HepG2 (cell line): ENCODE measurements around the gene NAA15. TPM values are rescaled to one million over a fixed set of nuclear protein-coding genes. Genes with fewer than 3 reads are reported as not detected.
A peak's percentile ranks its signal among the peaks of the same experiment; 100 is the strongest.

Source experiments
- ARNTL ChIP-seq: sonication (generic); formaldehyde crosslinking; IDR thresholded peaks from 2 replicates; pipeline ENCODE4 v1.4.0; 2020; ENCODE audit warnings: mild to moderate bottlenecking, missing genetic modification reagents
- HNRNPL ChIP-seq: fragments of 200-400 bp; formaldehyde crosslinking; IDR thresholded peaks from 2 replicates; pipeline ENCODE4 v1.6.1; 2017; ENCODE audit warnings: mild to moderate bottlenecking, low read depth, low read length
- MTA3 ChIP-seq: sonication (generic); formaldehyde crosslinking; IDR thresholded peaks from 2 replicates; pipeline ENCODE4 v1.4.0; 2020; ENCODE audit warnings: missing genetic modification reagents
- PITX1 ChIP-seq: sonication (generic); formaldehyde crosslinking; IDR thresholded peaks from 2 replicates; pipeline ENCODE4 v1.5.1; 2020; ENCODE audit warnings: mild to moderate bottlenecking, missing genetic modification reagents
- RNF2 ChIP-seq: fragments of 450-650 bp; conservative IDR thresholded peaks from 2 replicates; pipeline ENCODE4 v1.6.1; 2016; ENCODE audit warnings: low read depth
- SALL1 ChIP-seq: sonication (generic); formaldehyde crosslinking; IDR thresholded peaks from 2 replicates; pipeline ENCODE4 v1.8.0; 2022; ENCODE audit warnings: mild to moderate bottlenecking, missing genetic modification reagents
- SCMH1 ChIP-seq: sonication (generic); formaldehyde crosslinking; IDR thresholded peaks from 2 replicates; pipeline ENCODE4 v1.9.0; 2021; ENCODE audit warnings: missing genetic modification reagents, mild to moderate bottlenecking, borderline replicate concordance
- TBP ChIP-seq: sonication (generic); formaldehyde crosslinking; IDR thresholded peaks from 2 replicates; pipeline ENCODE4 v1.5.0; 2020; ENCODE audit warnings: missing genetic modification reagents
- ZFP36L1 ChIP-seq: sonication (generic); formaldehyde crosslinking; IDR thresholded peaks from 2 replicates; pipeline ENCODE4 v1.8.0; 2022; ENCODE audit warnings: mild to moderate bottlenecking, missing genetic modification reagents, moderate library complexity
- ZFP62 ChIP-seq: sonication (generic); formaldehyde crosslinking; IDR thresholded peaks from 2 replicates; pipeline ENCODE4 v1.4.0; 2020; ENCODE audit warnings: missing genetic modification reagents
- ZIK1 ChIP-seq: sonication (generic); formaldehyde crosslinking; IDR thresholded peaks from 2 replicates; pipeline ENCODE4 v1.5.0; 2020; ENCODE audit warnings: mild to moderate bottlenecking, low read depth, missing genetic modification reagents, borderline replicate concordance
- ZNF136 ChIP-seq: sonication (generic); formaldehyde crosslinking; IDR thresholded peaks from 2 replicates; pipeline ENCODE4 v1.8.1; 2022; ENCODE audit warnings: low read depth, mild to moderate bottlenecking, moderate library complexity, missing genetic modification reagents
- ZNF468 ChIP-seq: sonication (generic); formaldehyde crosslinking; IDR thresholded peaks from 2 replicates; pipeline ENCODE4 v1.8.0; 2022; ENCODE audit warnings: mild to moderate bottlenecking, moderate library complexity, missing genetic modification reagents
- ZNF530 ChIP-seq: sonication (generic); formaldehyde crosslinking; IDR thresholded peaks from 2 replicates; pipeline ENCODE4 v1.5.0; 2020; ENCODE audit warnings: low read depth, mild to moderate bottlenecking, missing genetic modification reagents
- ZNF615 ChIP-seq: sonication (generic); formaldehyde crosslinking; IDR thresholded peaks from 2 replicates; pipeline ENCODE4 v1.5.0; 2020; ENCODE audit warnings: mild to moderate bottlenecking, missing genetic modification reagents, borderline replicate concordance
- ZNF7 ChIP-seq: IDR thresholded peaks from 2 replicates; pipeline ENCODE4 v1.6.1; 2016; ENCODE audit warnings: missing biosample characterization, missing genetic modification reagents
- polyA plus RNA-seq, 8 experiments: library from polyadenylated mRNA; depleted of rRNA in 3 of 8; stranded (reverse) in 7 of 8; unstranded in 1 of 8; fragments of >200 nt; fragmentation: Illumina TruSeq in 4 of 8; extraction: Trizol in 4 of 8; gene quantifications; 2 replicates each; pipeline versions ENCODE4 v1.2.1 to v1.2.3, GENCODE V29; 2011 to 2016; ENCODE audit warnings: low read depth in 4 of 8, missing spikeins in 1 of 8, mixed read lengths in 1 of 8; ENCODE audit not compliant: insufficient read depth in 1 of 8
- total RNA-seq, 5 experiments: library from RNA; depleted of rRNA; stranded (reverse); fragments of >200 nt; fragmentation: Illumina TruSeq; extraction: Trizol; gene quantifications; 2 replicates each; pipeline ENCODE4 v1.2.3, GENCODE V29; 2016; ENCODE audit warnings: low read depth in 1 of 5
- TF ChIP-seq, protein P1 (sequence below): sonication (generic); formaldehyde crosslinking; conservative IDR thresholded peaks from 2 replicates; pipeline ENCODE4 v1.4.0; 2020; ENCODE audit warnings: missing genetic modification reagents
- TF ChIP-seq, protein P2 (sequence below): sonication (generic); formaldehyde crosslinking; IDR thresholded peaks from 2 replicates; pipeline ENCODE4 v1.4.0; 2020; ENCODE audit warnings: mild to moderate bottlenecking, missing genetic modification reagents
- TF ChIP-seq, protein P3 (sequence below): sonication (generic); formaldehyde crosslinking; IDR thresholded peaks from 2 replicates; pipeline ENCODE4 v1.4.0; 2020; ENCODE audit warnings: mild to moderate bottlenecking, missing genetic modification reagents
- TF ChIP-seq, protein P4 (sequence below): sonication (generic); formaldehyde crosslinking; IDR thresholded peaks from 2 replicates; pipeline ENCODE4 v1.4.0; 2020; ENCODE audit warnings: missing genetic modification reagents
- TF ChIP-seq, protein P5 (sequence below): sonication (generic); formaldehyde crosslinking; IDR thresholded peaks from 2 replicates; pipeline ENCODE4 v1.5.1; 2020; ENCODE audit warnings: mild to moderate bottlenecking, missing genetic modification reagents, borderline replicate concordance

The NAA15 gene
- total and polyA plus RNA-seq, 2 of the 13 experiments (the other 11 are each of a cell fraction or from before 2014, with no cell fraction given), result 6.2 to 50.2 TPM

DNA sequence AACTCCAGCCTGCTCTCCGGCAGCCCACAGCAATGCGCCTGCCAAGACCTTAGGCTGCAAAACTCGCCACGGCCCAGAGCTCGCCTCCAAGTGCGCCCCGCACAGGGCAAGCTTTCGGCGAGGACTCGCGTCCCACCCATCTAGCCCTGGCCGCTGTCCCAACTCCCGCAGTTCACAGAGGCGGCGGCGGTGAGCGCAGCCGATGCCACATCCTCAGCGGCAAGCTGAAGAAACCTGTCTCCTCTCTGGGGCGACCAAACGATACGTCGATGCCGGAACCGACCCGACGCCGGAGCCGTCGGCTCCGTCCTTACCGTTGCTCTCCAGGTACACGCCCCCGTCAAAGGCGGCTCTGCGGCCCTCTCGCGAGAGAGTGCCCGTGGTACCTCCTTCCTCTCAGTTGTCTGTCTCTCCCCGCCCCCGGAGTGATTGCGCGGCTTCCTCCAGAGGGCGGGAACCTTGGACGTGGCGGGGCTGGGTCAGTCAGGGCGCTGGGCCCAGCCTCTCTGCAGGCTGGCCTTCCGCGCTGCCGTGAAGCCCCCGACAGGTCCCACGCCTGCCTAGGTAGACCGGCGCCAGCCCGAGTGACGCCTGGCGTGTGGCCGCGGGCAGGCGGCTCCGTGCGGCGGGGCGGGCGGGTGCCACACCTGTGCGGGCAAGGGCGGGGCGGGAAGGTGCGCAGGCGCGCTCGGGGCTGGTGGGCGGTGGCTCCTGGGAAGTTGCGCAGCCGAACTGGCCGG is 152.2 kb downstream of the NAA15 start (continued):
- TF ChIP-seq, protein P1, sequence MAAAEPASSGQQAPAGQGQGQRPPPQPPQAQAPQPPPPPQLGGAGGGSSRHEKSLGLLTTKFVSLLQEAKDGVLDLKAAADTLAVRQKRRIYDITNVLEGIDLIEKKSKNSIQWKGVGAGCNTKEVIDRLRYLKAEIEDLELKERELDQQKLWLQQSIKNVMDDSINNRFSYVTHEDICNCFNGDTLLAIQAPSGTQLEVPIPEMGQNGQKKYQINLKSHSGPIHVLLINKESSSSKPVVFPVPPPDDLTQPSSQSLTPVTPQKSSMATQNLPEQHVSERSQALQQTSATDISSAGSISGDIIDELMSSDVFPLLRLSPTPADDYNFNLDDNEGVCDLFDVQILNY (CRISPR knock-in tag), result peak; percentile 75
- TF ChIP-seq HNRNPL (peak; percentile 52; the same call in 1 of the 2 replicates), ZNF136 (peak; percentile 56; the same call in 1 of the 2 replicates), ZFP62 (no peak), ZNF530 (CRISPR knock-in tag) (peak; percentile 40; the same call in 1 of the 2 replicates), ZNF615 (CRISPR knock-in tag) (0 out of 2 replicates have a peak, but pooled peaks have one; percentile 47), ZFP36L1 (peak; percentile 87; the same call in 1 of the 2 replicates), SCMH1 (CRISPR knock-in tag) (no peak), ARNTL (CRISPR knock-in tag) (peak; percentile 75), ZNF7 (CRISPR knock-in tag) (no peak), ZNF468 (CRISPR knock-in tag) (0 out of 2 replicates have a peak, but pooled peaks have one; percentile 72), ZIK1 (CRISPR knock-in tag) (peak; percentile 71; the same call in 1 of the 2 replicates), TBP (CRISPR knock-in tag) (no peak), SALL1 (CRISPR knock-in tag) (peak; percentile 64), PITX1 (CRISPR knock-in tag) (peak; percentile 71), MTA3 (CRISPR knock-in tag) (no peak), RNF2 (peak; percentile 38; the same call in 1 of the 2 replicates)
- TF ChIP-seq, protein P2, sequence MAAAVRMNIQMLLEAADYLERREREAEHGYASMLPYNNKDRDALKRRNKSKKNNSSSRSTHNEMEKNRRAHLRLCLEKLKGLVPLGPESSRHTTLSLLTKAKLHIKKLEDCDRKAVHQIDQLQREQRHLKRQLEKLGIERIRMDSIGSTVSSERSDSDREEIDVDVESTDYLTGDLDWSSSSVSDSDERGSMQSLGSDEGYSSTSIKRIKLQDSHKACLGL (CRISPR knock-in tag), result peak; percentile 49
- TF ChIP-seq, protein P3, sequence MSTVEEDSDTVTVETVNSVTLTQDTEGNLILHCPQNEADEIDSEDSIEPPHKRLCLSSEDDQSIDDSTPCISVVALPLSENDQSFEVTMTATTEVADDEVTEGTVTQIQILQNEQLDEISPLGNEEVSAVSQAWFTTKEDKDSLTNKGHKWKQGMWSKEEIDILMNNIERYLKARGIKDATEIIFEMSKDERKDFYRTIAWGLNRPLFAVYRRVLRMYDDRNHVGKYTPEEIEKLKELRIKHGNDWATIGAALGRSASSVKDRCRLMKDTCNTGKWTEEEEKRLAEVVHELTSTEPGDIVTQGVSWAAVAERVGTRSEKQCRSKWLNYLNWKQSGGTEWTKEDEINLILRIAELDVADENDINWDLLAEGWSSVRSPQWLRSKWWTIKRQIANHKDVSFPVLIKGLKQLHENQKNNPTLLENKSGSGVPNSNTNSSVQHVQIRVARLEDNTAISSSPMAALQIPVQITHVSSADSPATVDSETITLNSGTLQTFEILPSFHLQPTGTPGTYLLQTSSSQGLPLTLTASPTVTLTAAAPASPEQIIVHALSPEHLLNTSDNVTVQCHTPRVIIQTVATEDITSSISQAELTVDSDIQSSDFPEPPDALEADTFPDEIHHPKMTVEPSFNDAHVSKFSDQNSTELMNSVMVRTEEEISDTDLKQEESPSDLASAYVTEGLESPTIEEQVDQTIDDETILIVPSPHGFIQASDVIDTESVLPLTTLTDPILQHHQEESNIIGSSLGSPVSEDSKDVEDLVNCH (CRISPR knock-in tag), result no peak; the same call in 1 of the 2 replicates
- TF ChIP-seq, protein P4, sequence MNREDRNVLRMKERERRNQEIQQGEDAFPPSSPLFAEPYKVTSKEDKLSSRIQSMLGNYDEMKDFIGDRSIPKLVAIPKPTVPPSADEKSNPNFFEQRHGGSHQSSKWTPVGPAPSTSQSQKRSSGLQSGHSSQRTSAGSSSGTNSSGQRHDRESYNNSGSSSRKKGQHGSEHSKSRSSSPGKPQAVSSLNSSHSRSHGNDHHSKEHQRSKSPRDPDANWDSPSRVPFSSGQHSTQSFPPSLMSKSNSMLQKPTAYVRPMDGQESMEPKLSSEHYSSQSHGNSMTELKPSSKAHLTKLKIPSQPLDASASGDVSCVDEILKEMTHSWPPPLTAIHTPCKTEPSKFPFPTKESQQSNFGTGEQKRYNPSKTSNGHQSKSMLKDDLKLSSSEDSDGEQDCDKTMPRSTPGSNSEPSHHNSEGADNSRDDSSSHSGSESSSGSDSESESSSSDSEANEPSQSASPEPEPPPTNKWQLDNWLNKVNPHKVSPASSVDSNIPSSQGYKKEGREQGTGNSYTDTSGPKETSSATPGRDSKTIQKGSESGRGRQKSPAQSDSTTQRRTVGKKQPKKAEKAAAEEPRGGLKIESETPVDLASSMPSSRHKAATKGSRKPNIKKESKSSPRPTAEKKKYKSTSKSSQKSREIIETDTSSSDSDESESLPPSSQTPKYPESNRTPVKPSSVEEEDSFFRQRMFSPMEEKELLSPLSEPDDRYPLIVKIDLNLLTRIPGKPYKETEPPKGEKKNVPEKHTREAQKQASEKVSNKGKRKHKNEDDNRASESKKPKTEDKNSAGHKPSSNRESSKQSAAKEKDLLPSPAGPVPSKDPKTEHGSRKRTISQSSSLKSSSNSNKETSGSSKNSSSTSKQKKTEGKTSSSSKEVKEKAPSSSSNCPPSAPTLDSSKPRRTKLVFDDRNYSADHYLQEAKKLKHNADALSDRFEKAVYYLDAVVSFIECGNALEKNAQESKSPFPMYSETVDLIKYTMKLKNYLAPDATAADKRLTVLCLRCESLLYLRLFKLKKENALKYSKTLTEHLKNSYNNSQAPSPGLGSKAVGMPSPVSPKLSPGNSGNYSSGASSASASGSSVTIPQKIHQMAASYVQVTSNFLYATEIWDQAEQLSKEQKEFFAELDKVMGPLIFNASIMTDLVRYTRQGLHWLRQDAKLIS (CRISPR knock-in tag), result no peak
- TF ChIP-seq, protein P5, sequence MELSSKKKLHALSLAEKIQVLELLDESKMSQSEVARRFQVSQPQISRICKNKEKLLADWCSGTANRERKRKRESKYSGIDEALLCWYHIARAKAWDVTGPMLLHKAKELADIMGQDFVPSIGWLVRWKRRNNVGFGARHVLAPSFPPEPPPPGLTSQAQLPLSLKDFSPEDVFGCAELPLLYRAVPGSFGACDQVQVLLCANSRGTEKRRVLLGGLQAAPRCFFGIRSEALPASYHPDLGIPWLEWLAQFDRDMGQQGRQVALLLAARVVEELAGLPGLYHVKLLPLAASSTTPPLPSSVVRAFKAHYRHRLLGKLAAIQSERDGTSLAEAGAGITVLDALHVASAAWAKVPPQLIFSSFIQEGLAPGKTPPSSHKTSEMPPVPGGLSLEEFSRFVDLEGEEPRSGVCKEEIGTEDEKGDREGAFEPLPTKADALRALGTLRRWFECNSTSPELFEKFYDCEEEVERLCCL (CRISPR knock-in tag), result no peak
